ENCODE results near the gene NAA15. TPM values are rescaled to one million over a fixed set of nuclear protein-coding genes. Genes with fewer than 3 reads are reported as not detected.

NAA15 gene
- total RNA-seq, 1 experiment from 2014 or later = 41.0 TPM

- peaks cover 74% of the 10 kb centered on the region for H3K79me2 ChIP-seq (ENCODE audit: low read length)
- CTCF ChIA-PET = no interaction called here
- H3K4me3 ChIP-seq (ENCODE audit: low read length) = peak within 1 kb of the TSS; percentile 99
- peak within 1 kb of the TSS; percentile 90 for H3K27ac ChIP-seq (ENCODE audit: low read length)
- H3K9ac ChIP-seq (ENCODE audit: low read length) = peak within 1 kb of the TSS; percentile 78
- H3K4me1 ChIP-seq (ENCODE audit: insufficient read depth, low read length) = peaks cover 42% of the 10 kb centered on the region
- ATAC-seq = peak; percentile 4
- DNase-seq = peak; percentile 3
- BruUV-seq (replicated peaks) = TSS peak; percentile 46
- H3F3A ChIP-seq (ENCODE audit: low read length, unreplicated experiment) = no peaks in the 10 kb centered on the region
- H3K9me3 ChIP-seq (ENCODE audit: low read length) = no peaks in the 10 kb centered on the region
- H2AFZ ChIP-seq (ENCODE audit: low read length) = peak within 1 kb of the TSS; percentile 82
- H4K20me1 ChIP-seq (ENCODE audit: low read length) = 0 out of 2 replicates have a peak, but pooled peaks cover 7% of the 10 kb centered on the region
- intact Hi-C loops (cut with micrococcal nuclease) = loop anchor here (5.0 kb wide), 1 partner anchor 103 kb away; the partner anchor contains the start of gene SETD7
- H3K4me2 ChIP-seq (ENCODE audit: low read length) = peak within 1 kb of the TSS; percentile 98
- H3K36me3 ChIP-seq (ENCODE audit: low read depth, low read length) = no peaks in the 10 kb centered on the region
- H3K9me2 ChIP-seq (replicated peaks; ENCODE audit: low read length) = no peaks in the 10 kb centered on the region
- no peak for TF ChIP-seq CTCF (conservative IDR thresholded peaks at IDR 0.05; ENCODE audit: low read depth, low read length)
- POLR2A ChIA-PET (ENCODE audit: unreplicated experiment) = no interaction called here
- H3K27me3 ChIP-seq (ENCODE audit: low read length) = no peaks in the 10 kb centered on the region
These were observed 153.1 kb downstream of the NAA15 start, which contains the start of gene RAB33B for GRCh38 chr4:139454111-139455045. Gene RAB33B, plus strand, starts transcription at chr4:139454121. Its CDS starts 75 bp downstream, at chr4:139454196.

GRCh38 chr4:139455126-139455538, 153.8 kb downstream of the NAA15 start:
- intact Hi-C loops (cut with micrococcal nuclease) = no loop called here
- H3K4me3 ChIP-seq (ENCODE audit: low read length) = peak overlapping the region; percentile 99
- peak overlapping the region; percentile 98 for H3K4me2 ChIP-seq (ENCODE audit: low read length)
- peak overlapping the region; percentile 78 for H3K9ac ChIP-seq (ENCODE audit: low read length)
- no peaks in the 10 kb centered on the region for H3F3A ChIP-seq (ENCODE audit: low read length, unreplicated experiment)
- no TSS peak for BruUV-seq (replicated peaks)
- no peaks in the 10 kb centered on the region for H3K9me3 ChIP-seq (ENCODE audit: low read length)
- H3K9me2 ChIP-seq (replicated peaks; ENCODE audit: low read length) = no peaks in the 10 kb centered on the region
- no peaks in the 10 kb centered on the region for H3K36me3 ChIP-seq (ENCODE audit: low read depth, low read length)
- no peaks in the 10 kb centered on the region for H3K27me3 ChIP-seq (ENCODE audit: low read length)
- H3K4me1 ChIP-seq (ENCODE audit: insufficient read depth, low read length) = peaks cover 42% of the 10 kb centered on the region
- peaks cover 81% of the 10 kb centered on the region for H3K79me2 ChIP-seq (ENCODE audit: low read length)
- H2AFZ ChIP-seq (ENCODE audit: low read length) = no peak overlapping the region
- CTCF ChIA-PET = no interaction called here
- no peak for ATAC-seq
- TF ChIP-seq EZH2phosphoT487 (IDR thresholded peaks at IDR 0.05; ENCODE audit: borderline replicate concordance, low read length) (no peak), CTCF (conservative IDR thresholded peaks at IDR 0.05; ENCODE audit: low read depth, low read length) (no peak)
- H4K20me1 ChIP-seq (ENCODE audit: low read length) = 0 out of 2 replicates have a peak, but pooled peaks cover 7% of the 10 kb centered on the region
- no peak for DNase-seq
- POLR2A ChIA-PET (ENCODE audit: unreplicated experiment) = no interaction called here
- H3K27ac ChIP-seq (ENCODE audit: low read length) = no peak overlapping the region

- ATAC-seq = no peak
- ChIA-PET POLR2A (ENCODE audit: unreplicated experiment) (no interaction called here), CTCF (no interaction called here)
- Histone ChIP-seq H3K79me2 (ENCODE audit: low read length) (peaks cover 76% of the 10 kb centered on the region), H3K9me2 (replicated peaks; ENCODE audit: low read length) (no peaks in the 10 kb centered on the region), H4K20me1 (ENCODE audit: low read length) (0 out of 2 replicates have a peak, but pooled peaks cover 7% of the 10 kb centered on the region), H2AFZ (ENCODE audit: low read length) (no peak overlapping the region), H3K4me2 (ENCODE audit: low read length) (peak overlapping the region; percentile 98), H3K27me3 (ENCODE audit: low read length) (no peaks in the 10 kb centered on the region), H3K9me3 (ENCODE audit: low read length) (no peaks in the 10 kb centered on the region), H3K4me3 (ENCODE audit: low read length) (no peak overlapping the region), H3K9ac (ENCODE audit: low read length) (no peak overlapping the region), H3K36me3 (ENCODE audit: low read depth, low read length) (no peaks in the 10 kb centered on the region), H3F3A (ENCODE audit: low read length, unreplicated experiment) (no peaks in the 10 kb centered on the region), H3K4me1 (ENCODE audit: insufficient read depth, low read length) (peaks cover 33% of the 10 kb centered on the region), H3K27ac (ENCODE audit: low read length) (no peak overlapping the region)
- TF ChIP-seq EZH2phosphoT487 (IDR thresholded peaks at IDR 0.05; ENCODE audit: borderline replicate concordance, low read length) (no peak), CTCF (conservative IDR thresholded peaks at IDR 0.05; ENCODE audit: low read depth, low read length) (no peak), EZH2 (IDR thresholded peaks at IDR 0.05; ENCODE audit: low read length, unreplicated experiment) (no peak)
- peak; percentile 3 for DNase-seq
- no TSS peak for BruUV-seq (replicated peaks)
- intact Hi-C loops (cut with micrococcal nuclease) = no loop called here
These were observed 156.0 kb downstream of the NAA15 start for GRCh38 chr4:139457318-139457717.
